ENCODE results near the gene MAPKAP1.
"Not testable (repeated sequence)": the region's sequence is repeated elsewhere in the genome, so short reads cannot be mapped to it uniquely, and the experiment has no call there.

The MAPKAP1 gene

DNA sequence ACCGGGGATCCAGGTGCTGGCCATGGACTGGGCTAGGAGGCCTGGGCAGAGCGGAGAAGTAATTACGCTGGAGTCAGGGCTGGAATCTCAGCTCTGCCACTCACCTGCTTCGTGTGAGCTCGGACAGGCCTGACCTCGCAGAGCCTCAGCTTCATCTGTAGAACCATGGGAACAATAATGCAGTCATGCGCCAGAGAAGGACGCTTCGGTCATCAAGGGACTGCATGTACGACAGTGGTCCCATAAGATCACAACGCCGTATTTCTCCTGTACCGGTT lies 300.3 kb downstream of the MAPKAP1 start:
- peaks cover 42 to 61% of the 10 kb centered on the region in 2 donors for H3K27me3 Mint-ChIP-seq
- H3K4me3 Mint-ChIP-seq: peak overlapping the region in 1 of 2 donors; percentile 76
- H3K27ac Mint-ChIP-seq: no peak overlapping the region
- H3K36me3 Mint-ChIP-seq (ENCODE audit: insufficient read depth): peaks cover under 1% of the 10 kb centered on the region
- no peak for ATAC-seq (replicated peaks)
- no peak for DNase-seq
- no peaks in the 10 kb centered on the region for H3K9me3 Mint-ChIP-seq
- H3K4me1 Mint-ChIP-seq (ENCODE audit: low read depth in 2 of 2): peaks cover 4 to 15% of the 10 kb centered on the region in 2 donors

GRCh38 chr9:125405938-125406809 lies 300.8 kb downstream of the MAPKAP1 start:
- DNase-seq: no peak
- peaks cover 37 to 56% of the 10 kb centered on the region in 2 donors for H3K27me3 Mint-ChIP-seq
- no peak overlapping the region for H3K27ac Mint-ChIP-seq
- peak overlapping the region in 1 of 2 donors; percentile 76 for H3K4me3 Mint-ChIP-seq
- peaks cover 4 to 15% of the 10 kb centered on the region in 2 donors for H3K4me1 Mint-ChIP-seq (ENCODE audit: low read depth in 2 of 2)
- H3K36me3 Mint-ChIP-seq (ENCODE audit: insufficient read depth): no peaks in the 10 kb centered on the region
- ATAC-seq (replicated peaks): no peak
- no peaks in the 10 kb centered on the region for H3K9me3 Mint-ChIP-seq

- Mint-ChIP-seq H3K4me1 (ENCODE audit: low read depth in 2 of 2) (peaks cover 4 to 12% of the 10 kb centered on the region in 2 donors), H3K27me3 (peaks cover 29 to 53% of the 10 kb centered on the region in 2 donors), H3K9me3 (no peaks in the 10 kb centered on the region), H3K4me3 (no peak overlapping the region), H3K36me3 (ENCODE audit: insufficient read depth) (no peaks in the 10 kb centered on the region), H3K27ac (no peak overlapping the region)
- DNase-seq: no peak
- no peak for ATAC-seq (replicated peaks)
Observed at GRCh38 chr9:125404733-125405132, 302.3 kb downstream of the MAPKAP1 start.

GRCh38 chr9:125400725-125401716 lies 306.0 kb downstream of the MAPKAP1 start:
- Mint-ChIP-seq H3K4me3 (no peak overlapping the region), H3K9me3 (no peaks in the 10 kb centered on the region), H3K36me3 (ENCODE audit: insufficient read depth) (no peaks in the 10 kb centered on the region), H3K27ac (no peak overlapping the region), H3K4me1 (ENCODE audit: low read depth in 2 of 2) (no peaks in the 10 kb centered on the region), H3K27me3 (peaks cover 3 to 20% of the 10 kb centered on the region in 2 donors)
- ATAC-seq (replicated peaks) (no peak), DNase-seq (no peak)

DNA sequence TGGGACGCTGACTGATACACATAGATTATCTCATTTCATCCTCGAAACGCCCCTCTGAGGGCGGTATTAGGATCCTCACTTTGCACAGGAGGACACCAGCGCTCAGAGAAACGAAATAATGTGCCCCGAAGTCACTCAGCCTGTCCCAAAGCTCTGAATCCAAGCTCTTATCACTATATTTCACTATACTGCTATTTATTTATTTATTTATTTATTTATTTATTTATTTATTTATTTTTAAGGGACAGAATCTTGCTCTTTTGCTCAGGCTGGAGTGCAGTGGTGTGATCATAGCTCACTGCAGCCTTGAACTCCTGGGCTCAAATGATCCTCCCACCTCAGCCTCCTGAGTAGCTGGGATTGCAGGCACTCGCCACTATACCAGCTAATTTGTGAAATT lies 306.8 kb downstream of the MAPKAP1 start:
- DNase-seq; H3K36me3 Mint-ChIP-seq (ENCODE audit: insufficient read depth); H3K4me1 Mint-ChIP-seq (ENCODE audit: low read depth in 2 of 2); H3K4me3 Mint-ChIP-seq; H3K27ac Mint-ChIP-seq; H3K9me3 Mint-ChIP-seq; ATAC-seq (replicated peaks): not testable (repeated sequence)
- H3K27me3 Mint-ChIP-seq: peaks cover 1 to 12% of the 10 kb centered on the region in 2 donors

DNA sequence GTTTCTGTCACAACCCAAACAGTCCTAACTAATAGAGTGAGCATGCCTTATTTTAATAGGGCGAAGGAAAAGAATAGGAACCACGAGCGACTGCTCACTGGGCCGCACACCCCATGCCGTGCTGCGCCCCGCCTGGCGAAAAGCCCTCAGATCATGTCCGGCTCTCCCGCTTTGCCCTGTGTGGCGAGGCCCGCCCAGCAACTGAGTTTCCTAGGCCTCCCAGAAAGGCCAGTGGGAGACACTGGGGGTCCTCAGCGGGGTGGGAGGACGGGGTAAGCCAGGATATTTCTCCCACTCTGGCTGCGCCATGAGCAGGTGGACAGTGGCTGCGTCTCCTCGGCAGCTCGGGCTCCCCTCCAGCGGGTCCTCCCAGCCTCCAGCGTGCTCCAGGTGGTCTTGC lies 307.3 kb downstream of the MAPKAP1 start:
- H3K36me3 Mint-ChIP-seq (ENCODE audit: insufficient read depth): no peaks in the 10 kb centered on the region
- H3K27ac Mint-ChIP-seq: no peak overlapping the region
- ATAC-seq (replicated peaks) (no peak), DNase-seq (no peak)
- H3K27me3 Mint-ChIP-seq: peaks cover 4 to 8% of the 10 kb centered on the region in 2 donors
- H3K4me1 Mint-ChIP-seq (ENCODE audit: low read depth in 2 of 2): no peaks in the 10 kb centered on the region
- H3K9me3 Mint-ChIP-seq: no peaks in the 10 kb centered on the region
- H3K4me3 Mint-ChIP-seq: no peak overlapping the region

DNA sequence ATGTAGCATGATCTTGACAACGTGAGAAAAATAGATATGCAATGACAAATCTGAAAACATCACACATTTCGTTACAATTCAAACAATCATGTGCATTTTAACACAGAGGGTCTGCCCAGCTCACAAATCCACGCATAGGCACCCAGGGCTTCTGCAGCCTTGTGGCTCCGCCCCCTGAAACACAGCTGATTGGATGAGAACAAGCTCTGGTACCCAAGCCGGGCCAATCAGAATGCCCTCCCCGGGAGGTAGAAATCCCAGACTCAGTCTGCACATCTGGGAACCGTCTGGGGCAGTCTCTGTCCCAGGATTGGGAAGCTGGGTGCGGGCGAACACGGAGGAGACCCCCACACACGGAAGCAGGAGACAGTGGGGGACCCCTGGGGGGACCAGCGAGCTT lies 307.8 kb downstream of the MAPKAP1 start:
- no peak overlapping the region for H3K27ac Mint-ChIP-seq
- H3K4me1 Mint-ChIP-seq (ENCODE audit: low read depth in 2 of 2): no peaks in the 10 kb centered on the region
- DNase-seq (no peak), ATAC-seq (replicated peaks) (no peak)
- no peaks in the 10 kb centered on the region for H3K9me3 Mint-ChIP-seq
- no peaks in the 10 kb centered on the region for H3K36me3 Mint-ChIP-seq (ENCODE audit: insufficient read depth)
- H3K4me3 Mint-ChIP-seq: no peak overlapping the region
- H3K27me3 Mint-ChIP-seq: peaks cover 4 to 8% of the 10 kb centered on the region in 2 donors

GRCh38 chr9:125398243-125398642 lies 308.8 kb downstream of the MAPKAP1 start:
- H3K9me3 Mint-ChIP-seq: no peaks in the 10 kb centered on the region

GRCh38 chr9:125397736-125398135 lies 309.3 kb downstream of the MAPKAP1 start:
- no peaks in the 10 kb centered on the region for H3K9me3 Mint-ChIP-seq
- H3K27ac Mint-ChIP-seq: no peak overlapping the region
- H3K36me3 Mint-ChIP-seq (ENCODE audit: insufficient read depth): no peaks in the 10 kb centered on the region
- no peaks in the 10 kb centered on the region for H3K4me1 Mint-ChIP-seq (ENCODE audit: low read depth in 2 of 2)
- H3K27me3 Mint-ChIP-seq: peaks cover 4 to 8% of the 10 kb centered on the region in 2 donors
- ATAC-seq (replicated peaks): no peak
- no peak overlapping the region for H3K4me3 Mint-ChIP-seq
- DNase-seq: no peak

More at GRCh38 chr9:125398243-125398642, 308.8 kb downstream of the MAPKAP1 start:
- ATAC-seq (replicated peaks) (no peak), DNase-seq (no peak)
- Mint-ChIP-seq H3K4me1 (ENCODE audit: low read depth in 2 of 2) (no peaks in the 10 kb centered on the region), H3K36me3 (ENCODE audit: insufficient read depth) (no peaks in the 10 kb centered on the region), H3K27ac (no peak overlapping the region), H3K27me3 (peaks cover 4 to 8% of the 10 kb centered on the region in 2 donors), H3K4me3 (no peak overlapping the region)

GRCh38 chr9:125396799-125397198 lies 310.2 kb downstream of the MAPKAP1 start:
- Mint-ChIP-seq H3K27ac (no peak overlapping the region), H3K27me3 (peaks cover 4 to 8% of the 10 kb centered on the region in 2 donors), H3K9me3 (no peaks in the 10 kb centered on the region), H3K36me3 (ENCODE audit: insufficient read depth) (no peaks in the 10 kb centered on the region), H3K4me1 (ENCODE audit: low read depth in 2 of 2) (no peaks in the 10 kb centered on the region), H3K4me3 (no peak overlapping the region)
- ATAC-seq (replicated peaks): no peak
- no peak for DNase-seq

DNA sequence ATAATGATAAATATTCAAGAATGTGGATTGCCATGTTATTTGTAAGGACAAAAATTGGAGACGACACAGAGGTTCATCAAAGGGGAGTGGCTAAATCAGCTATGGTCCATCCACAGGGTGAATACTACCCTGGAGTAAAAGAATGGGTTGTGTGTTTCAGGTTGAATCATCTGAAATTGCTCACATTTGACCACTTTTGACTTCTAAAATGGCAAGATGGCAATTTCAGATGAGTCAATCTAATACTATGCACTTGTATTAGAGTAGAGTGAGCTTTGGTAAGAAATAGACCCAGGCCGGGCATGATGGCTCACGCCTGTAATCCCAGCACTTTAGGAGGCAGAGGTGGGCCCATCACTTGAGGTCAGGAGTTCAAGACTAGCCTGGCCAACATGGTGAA lies 313.6 kb downstream of the MAPKAP1 start:
- Mint-ChIP-seq H3K27ac (no peak overlapping the region), H3K4me3 (no peak overlapping the region), H3K9me3 (no peaks in the 10 kb centered on the region), H3K27me3 (peaks cover 4 to 13% of the 10 kb centered on the region in 2 donors), H3K4me1 (ENCODE audit: low read depth in 2 of 2) (no peaks in the 10 kb centered on the region), H3K36me3 (ENCODE audit: insufficient read depth) (no peaks in the 10 kb centered on the region)
- no peak for DNase-seq
- ATAC-seq (replicated peaks): no peak

- no peak for ATAC-seq (replicated peaks)
- no peak overlapping the region for H3K4me3 Mint-ChIP-seq
- H3K4me1 Mint-ChIP-seq (ENCODE audit: low read depth in 2 of 2): no peaks in the 10 kb centered on the region
- H3K27me3 Mint-ChIP-seq: peaks cover 10 to 26% of the 10 kb centered on the region in 2 donors
- H3K9me3 Mint-ChIP-seq: no peaks in the 10 kb centered on the region
- H3K36me3 Mint-ChIP-seq (ENCODE audit: insufficient read depth): no peaks in the 10 kb centered on the region
- H3K27ac Mint-ChIP-seq: no peak overlapping the region
- no peak for DNase-seq
Observed at GRCh38 chr9:125391704-125392103, 315.3 kb downstream of the MAPKAP1 start.

DNA sequence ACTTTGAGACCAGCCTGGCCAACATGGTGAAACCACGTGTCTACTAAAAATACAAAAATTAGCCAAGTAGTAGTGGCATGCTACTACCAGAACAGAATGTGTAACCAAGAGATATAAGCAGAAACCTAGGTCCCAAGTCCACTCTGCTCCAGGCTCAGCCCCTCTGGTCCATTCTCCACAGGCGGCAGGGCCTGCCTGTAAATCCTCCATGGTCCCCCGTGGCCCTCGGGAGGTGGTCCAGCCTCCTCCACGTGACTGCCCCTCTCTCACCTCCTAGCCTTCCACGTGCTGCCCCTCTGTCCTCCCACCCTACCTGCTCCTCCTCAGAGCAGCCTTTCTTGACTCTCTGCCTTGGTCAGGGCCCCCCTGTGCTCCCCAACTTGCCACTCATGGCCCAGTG lies 318.0 kb downstream of the MAPKAP1 start:
- DNase-seq (no peak), ATAC-seq (replicated peaks) (no peak)
- Mint-ChIP-seq H3K36me3 (ENCODE audit: insufficient read depth) (no peaks in the 10 kb centered on the region), H3K27ac (no peak overlapping the region), H3K4me1 (ENCODE audit: low read depth in 2 of 2) (no peaks in the 10 kb centered on the region), H3K4me3 (no peak overlapping the region), H3K27me3 (peaks cover 13 to 26% of the 10 kb centered on the region in 2 donors), H3K9me3 (no peaks in the 10 kb centered on the region)

All from effector memory CD8-positive, alpha-beta T cell (primary cell).